Measurements from ENCODE around the gene PFKFB3. TPM values are rescaled to one million over a fixed set of nuclear protein-coding genes. Genes with fewer than 3 reads are reported as not detected.

PFKFB3 gene
- total RNA-seq, 1 experiment from 2014 or later: 36.8 TPM

- Mint-ChIP-seq H3K9me3 (no peaks in the 10 kb centered on the region), H3K27ac (no peak overlapping the region), H3K4me3 (no peak overlapping the region), H3K4me1 (no peaks in the 10 kb centered on the region), H3K36me3 (ENCODE audit: insufficient read depth in 1 of 3, low read depth in 3 of 3) (peaks cover 0 to 6% (median 3%) of the 10 kb centered on the region in 3 experiments; a peak in 2 of 7 replicates), H3K27me3 (ENCODE audit: low read depth) (no peaks in the 10 kb centered on the region)
- no peak overlapping the region for H2BK120ac ChIP-seq (ENCODE audit: low read depth, low read length, poor library complexity, severe bottlenecking)
- no peaks in the 10 kb centered on the region for H3K27me3 ChIP-seq (ENCODE audit: insufficient read depth, low read length)
- no peaks in the 10 kb centered on the region for H3K79me1 ChIP-seq (ENCODE audit: insufficient read depth, low read depth, low read length, poor library complexity, severe bottlenecking)
- no peak overlapping the region for H4K5ac ChIP-seq (ENCODE audit: insufficient read length, low read depth, low read length)
- no peak overlapping the region for H2BK12ac ChIP-seq (ENCODE audit: insufficient read length, low read depth, low read length)
- TF ChIP-seq, protein P1, sequence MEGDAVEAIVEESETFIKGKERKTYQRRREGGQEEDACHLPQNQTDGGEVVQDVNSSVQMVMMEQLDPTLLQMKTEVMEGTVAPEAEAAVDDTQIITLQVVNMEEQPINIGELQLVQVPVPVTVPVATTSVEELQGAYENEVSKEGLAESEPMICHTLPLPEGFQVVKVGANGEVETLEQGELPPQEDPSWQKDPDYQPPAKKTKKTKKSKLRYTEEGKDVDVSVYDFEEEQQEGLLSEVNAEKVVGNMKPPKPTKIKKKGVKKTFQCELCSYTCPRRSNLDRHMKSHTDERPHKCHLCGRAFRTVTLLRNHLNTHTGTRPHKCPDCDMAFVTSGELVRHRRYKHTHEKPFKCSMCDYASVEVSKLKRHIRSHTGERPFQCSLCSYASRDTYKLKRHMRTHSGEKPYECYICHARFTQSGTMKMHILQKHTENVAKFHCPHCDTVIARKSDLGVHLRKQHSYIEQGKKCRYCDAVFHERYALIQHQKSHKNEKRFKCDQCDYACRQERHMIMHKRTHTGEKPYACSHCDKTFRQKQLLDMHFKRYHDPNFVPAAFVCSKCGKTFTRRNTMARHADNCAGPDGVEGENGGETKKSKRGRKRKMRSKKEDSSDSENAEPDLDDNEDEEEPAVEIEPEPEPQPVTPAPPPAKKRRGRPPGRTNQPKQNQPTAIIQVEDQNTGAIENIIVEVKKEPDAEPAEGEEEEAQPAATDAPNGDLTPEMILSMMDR (conservative IDR thresholded peaks at IDR 0.05): no peak
- no peak overlapping the region for H4K8ac ChIP-seq (replicated peaks; ENCODE audit: insufficient read length, low read depth, low read length)
- no peaks in the 10 kb centered on the region for H3K4me1 ChIP-seq (ENCODE audit: insufficient read depth, low read length)
- peaks cover 1% of the 10 kb centered on the region for H3K23me2 ChIP-seq (ENCODE audit: insufficient read length, low read depth, low read length, poor library complexity, severe bottlenecking)
- H3K9me3 ChIP-seq (ENCODE audit: control insufficient read depth, low read depth, low read length): no peaks in the 10 kb centered on the region
- H3K14ac ChIP-seq (ENCODE audit: insufficient read depth, low read length): no peak overlapping the region
- H2BK15ac ChIP-seq (ENCODE audit: low read depth, low read length): no peak overlapping the region
- H3K18ac ChIP-seq (ENCODE audit: insufficient read length, low read depth, low read length): no peak overlapping the region
- no peak overlapping the region for H2AFZ ChIP-seq (ENCODE audit: low read length)
- H3K4me2 ChIP-seq (ENCODE audit: insufficient read depth, insufficient read length, low read length): no peak overlapping the region
- H3T11ph ChIP-seq (ENCODE audit: low read length): no peak overlapping the region
- no peak overlapping the region for H3K4ac ChIP-seq (ENCODE audit: low read depth, low read length)
- no CpG with 5 or more reads among the region's 6 CpGs for WGBS (ENCODE audit: extremely low coverage, insufficient read length, low lambda C conversion rate)
- no peak overlapping the region for H2BK5ac ChIP-seq (ENCODE audit: insufficient read length, low read length)
- H3K56ac ChIP-seq (ENCODE audit: insufficient read length, low read depth, low read length): no peak overlapping the region
- H3K23ac ChIP-seq (ENCODE audit: insufficient read length, low read depth, low read length): no peak overlapping the region
- H4K20me1 ChIP-seq (ENCODE audit: control insufficient read depth, insufficient read depth, insufficient read length): no peaks in the 10 kb centered on the region
- no peak overlapping the region for H3K27ac ChIP-seq (ENCODE audit: insufficient read length, low read depth, low read length)
- DNase-seq: no peak
- no peak overlapping the region for H4K91ac ChIP-seq (ENCODE audit: insufficient read length, low read depth, low read length)
- no peaks in the 10 kb centered on the region for H3K79me2 ChIP-seq (ENCODE audit: insufficient read depth, low read length)
- no peak overlapping the region for H3K9ac ChIP-seq (ENCODE audit: extremely low read depth, insufficient read length, low read length)
- H2AK5ac ChIP-seq (ENCODE audit: insufficient read length, low read length): no peak overlapping the region
- no peak overlapping the region for H2BK20ac ChIP-seq (ENCODE audit: low read depth, low read length, poor library complexity, severe bottlenecking)
Observed at GRCh38 chr10:6242089-6242488, 39.4 kb downstream of the PFKFB3 start.

Measured in H9 (cell line).